ENCODE data around the gene TIMM44.
"Not testable (repeated sequence)": the region's sequence is repeated elsewhere in the genome, so short reads cannot be mapped to it uniquely, and the experiment has no call there.

Gene TIMM44

DNA sequence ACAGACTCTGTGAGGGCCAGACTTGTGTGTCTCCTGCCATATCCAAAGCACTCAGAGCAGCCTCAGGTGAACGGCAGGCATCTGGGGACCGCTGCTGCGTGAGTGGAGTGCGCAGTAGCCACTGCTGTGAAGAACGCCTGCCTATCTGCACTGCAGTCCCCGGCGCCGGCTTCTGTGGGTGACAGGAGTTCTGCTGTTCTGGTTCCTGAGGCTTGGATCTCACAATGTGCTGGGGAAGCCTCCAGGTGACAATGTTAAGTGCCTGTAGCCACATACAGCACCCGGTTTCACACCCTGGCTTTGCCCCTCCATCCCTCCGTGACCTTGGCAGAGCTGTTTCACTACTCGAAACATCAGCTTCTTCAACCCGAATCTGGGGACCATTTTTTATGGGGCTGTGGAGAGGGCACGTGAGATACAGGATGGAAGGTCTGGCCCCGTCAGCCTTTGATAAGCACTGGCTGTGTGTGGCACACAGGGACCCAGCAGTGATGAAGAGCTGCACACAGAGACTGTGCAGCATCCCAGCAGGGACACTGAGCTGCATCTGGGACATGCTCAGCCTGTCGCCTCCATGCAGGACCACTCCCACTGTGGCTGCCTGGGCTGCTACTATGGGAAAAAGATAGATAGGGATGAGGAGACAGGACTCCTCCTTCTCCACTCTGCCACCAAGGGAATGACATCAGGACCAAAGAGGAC, 33.7 kb upstream of the TIMM44 start:
- DNase-seq (ENCODE audit: low spot score): no peak
- no peak for FAIRE-seq

DNA sequence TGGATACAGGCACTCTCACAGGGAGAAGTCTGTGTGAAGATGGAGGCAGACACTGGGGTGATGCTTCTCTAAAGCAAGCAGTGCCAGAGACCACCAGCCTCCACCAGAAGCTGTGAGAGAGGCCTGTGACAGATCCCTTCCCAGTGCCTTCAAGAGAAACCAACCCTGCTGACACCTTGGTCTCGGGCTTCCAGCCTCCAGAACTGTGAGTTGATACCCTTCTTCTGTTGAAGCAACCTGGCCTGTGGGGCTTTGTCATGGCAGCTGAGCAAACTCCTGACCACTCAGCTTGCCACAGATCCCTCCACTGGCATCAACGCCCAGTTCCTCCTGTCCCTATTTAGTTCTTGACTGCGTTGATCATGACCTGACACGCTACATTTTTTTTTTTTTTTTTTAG, 33.0 kb upstream of the TIMM44 start:
- DNase-seq (ENCODE audit: low spot score): no peak
- FAIRE-seq: no peak

DNA sequence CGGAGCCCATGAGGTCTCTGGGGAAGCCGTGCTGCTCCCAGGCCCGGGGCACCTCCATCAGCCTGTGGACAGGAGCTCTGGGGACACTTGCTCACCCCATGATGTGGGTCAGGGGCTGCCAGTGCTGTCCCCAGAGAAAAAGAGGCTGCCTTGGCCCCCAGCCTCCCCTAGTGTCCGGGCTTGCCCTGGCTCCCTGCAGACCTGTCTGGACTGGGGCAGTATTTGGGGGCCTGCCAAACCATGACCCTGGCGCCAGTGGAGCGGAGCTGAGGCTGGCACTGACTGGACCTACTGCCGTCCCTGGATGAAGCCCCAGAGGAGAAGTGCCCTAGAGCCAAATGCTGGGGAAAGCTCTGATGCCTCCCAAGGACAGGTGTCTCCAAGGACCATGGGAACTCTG, 31.6 kb upstream of the TIMM44 start:
- DNase-seq (ENCODE audit: low spot score) (no peak), FAIRE-seq (no peak)

DNA sequence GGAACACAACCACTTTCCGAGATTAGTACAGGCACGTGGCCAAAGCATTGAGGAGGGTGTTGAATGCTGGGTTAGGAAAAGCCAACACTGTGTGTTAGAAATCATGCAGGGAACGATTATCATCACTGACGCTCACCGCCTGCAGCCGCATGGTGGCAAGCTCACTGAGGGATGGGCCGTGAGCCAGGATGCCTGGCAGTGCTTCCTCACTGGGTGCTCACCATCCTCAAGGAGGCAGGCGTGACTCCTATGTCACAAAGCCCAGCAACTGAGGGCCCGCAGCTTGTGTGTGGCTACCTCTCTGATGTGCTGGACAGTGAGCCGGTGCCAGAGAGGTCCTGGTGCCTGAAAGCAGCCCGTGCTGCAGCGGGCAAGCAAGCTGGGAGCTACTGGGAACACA, 30.4 kb upstream of the TIMM44 start:
- DNase-seq (ENCODE audit: low spot score) (no peak), FAIRE-seq (no peak)

- no peak for DNase-seq (ENCODE audit: low spot score)
- FAIRE-seq: no peak
Measured at GRCh38 chr19:7971553-7972520, 28.4 kb upstream of the TIMM44 start.

DNA sequence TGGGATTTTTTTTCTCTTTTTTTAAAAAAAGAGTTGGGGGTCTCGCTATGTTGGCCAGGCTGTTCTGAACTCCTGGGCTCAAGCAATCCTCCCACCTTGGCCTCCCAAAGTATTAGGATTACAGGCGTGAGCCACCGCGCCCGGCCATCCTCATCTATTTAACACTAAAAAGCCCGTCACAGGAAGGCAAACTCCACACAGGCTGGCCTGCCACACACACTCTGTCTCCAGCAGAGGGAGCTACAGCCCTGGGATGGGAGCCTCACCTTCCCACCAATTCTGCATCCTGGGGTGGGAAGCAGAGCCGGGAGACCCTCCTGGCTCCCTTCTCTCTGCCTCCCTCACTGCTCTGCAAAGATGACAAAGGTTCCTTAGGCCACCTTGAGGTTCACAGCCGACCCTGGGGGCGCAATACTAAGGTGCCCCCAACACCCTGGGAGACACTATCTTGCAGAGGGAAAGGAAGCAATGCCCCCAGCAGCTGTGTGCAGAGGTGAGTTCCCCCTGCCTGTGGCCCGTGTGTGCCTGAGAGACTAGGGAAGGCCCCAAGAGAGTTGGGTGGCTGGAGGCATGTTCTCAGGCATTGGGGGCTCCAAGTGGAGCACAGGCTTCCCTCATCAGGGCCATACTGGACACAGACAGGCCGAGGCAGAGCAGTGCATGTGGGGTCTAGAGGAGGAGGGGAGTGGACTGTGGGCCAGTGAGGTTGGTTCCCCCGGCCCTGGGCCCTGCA, 27.4 kb upstream of the TIMM44 start:
- FAIRE-seq (no peak), DNase-seq (ENCODE audit: low spot score) (peak; percentile 45)

GRCh38 chr19:7969555-7969939, 26.1 kb upstream of the TIMM44 start:
- no peak for DNase-seq (ENCODE audit: low spot score)
- no peak for FAIRE-seq

DNA sequence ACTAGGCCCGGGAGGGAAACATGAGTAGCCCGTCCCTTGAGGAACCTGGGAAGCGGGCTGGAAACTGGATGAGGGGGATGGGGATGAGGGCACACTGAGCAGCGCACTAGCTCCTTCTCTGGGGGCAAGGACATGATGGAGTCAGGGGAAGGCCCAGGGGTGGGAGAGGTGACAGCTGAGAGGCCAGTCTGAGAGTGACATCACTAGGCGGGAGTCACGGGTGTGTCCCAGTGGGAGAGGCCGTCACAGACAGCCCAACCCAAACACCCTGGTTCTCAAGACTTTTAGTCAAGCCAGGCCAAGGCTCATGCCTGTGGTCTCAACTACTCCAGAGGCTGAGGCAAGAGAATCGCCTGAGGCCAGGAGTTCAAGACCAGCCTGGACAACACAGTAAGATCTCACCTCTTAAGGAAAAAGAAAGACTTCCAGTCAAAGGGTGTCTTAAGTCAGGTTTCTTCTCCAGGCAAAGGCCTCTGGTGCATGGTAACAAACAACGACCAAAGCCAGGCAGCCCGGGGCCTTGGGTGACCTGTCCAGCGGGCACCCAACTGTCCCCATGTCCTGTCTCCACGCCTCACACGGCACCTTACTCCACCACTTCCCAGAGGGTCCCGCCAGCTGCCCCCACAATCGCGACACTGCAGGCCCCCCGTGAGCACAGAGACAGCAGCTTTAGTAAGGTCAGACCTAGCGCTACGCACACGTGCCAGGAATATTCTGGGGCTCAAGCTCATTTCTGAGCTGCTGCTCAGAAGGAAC, 25.5 kb upstream of the TIMM44 start:
- FAIRE-seq: no peak
- no peak for DNase-seq (ENCODE audit: low spot score)

GRCh38 chr19:7968008-7968795, 24.7 kb upstream of the TIMM44 start:
- DNase-seq (ENCODE audit: low spot score): no peak
- no peak for FAIRE-seq

DNA sequence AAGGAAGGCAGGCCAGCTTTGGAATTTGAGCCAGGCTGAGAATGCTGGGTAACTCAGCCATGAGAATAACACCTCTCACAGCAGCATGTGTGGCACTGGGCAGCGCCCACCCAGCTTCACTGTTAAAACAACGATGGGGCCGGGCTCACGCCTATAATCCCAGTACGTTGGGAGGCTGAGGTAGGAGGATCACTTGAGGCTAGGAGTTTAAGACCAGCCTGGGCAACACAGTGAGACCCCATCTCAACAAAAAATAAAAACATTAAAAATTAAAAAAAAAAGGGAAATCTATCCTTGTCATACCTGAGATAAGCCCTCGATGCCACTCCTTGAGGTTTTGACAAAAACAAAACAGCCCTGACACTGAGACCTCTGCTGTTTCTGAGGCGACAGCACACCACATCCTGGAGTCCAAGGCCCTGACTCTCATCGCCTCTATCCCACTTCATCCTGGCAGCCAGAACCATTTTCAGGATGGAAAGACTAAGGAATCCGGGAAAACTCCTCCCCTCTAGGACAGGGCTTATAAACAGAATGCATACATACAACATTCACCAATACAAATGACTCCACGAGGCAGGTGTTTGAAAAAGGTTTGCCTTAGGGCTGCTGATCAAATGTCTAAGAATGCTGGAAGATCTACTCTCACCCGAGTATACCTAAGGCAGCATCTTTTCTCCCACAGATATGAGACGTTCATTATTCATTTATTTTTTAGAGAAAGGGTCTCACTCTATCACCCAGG, 22.6 kb upstream of the TIMM44 start:
- FAIRE-seq (no peak), DNase-seq (ENCODE audit: low spot score) (no peak)

- no peak for FAIRE-seq
Measured at GRCh38 chr19:7965259-7965841, 21.9 kb upstream of the TIMM44 start.

DNA sequence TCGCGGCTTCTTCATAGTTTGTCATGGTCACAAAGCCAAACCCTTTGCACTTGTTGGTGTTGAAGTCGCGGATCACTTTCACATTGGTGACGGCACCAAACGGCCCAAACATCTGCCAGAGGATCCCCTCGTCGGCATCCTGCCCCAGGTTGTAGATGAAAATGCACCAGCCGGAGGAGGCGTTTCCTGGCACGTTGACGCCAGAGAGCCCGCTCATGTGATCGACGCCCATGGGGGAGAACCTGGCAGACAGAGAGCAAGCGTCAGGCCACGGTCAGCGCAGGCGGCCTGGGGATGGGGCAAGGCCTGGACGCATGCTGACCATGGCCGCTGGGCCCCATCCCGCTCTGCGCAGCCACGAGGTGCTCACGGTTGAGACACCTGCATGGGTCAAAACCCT, 20.1 kb upstream of the TIMM44 start:
- no peak for FAIRE-seq
- DNase-seq (ENCODE audit: low spot score): no peak

More at GRCh38 chr19:7965259-7965841, 21.9 kb upstream of the TIMM44 start:
- no peak for DNase-seq (ENCODE audit: low spot score)

- no peak for FAIRE-seq
- DNase-seq (ENCODE audit: low spot score): no peak
Measured at GRCh38 chr19:7962644-7963268, 19.3 kb upstream of the TIMM44 start.

DNA sequence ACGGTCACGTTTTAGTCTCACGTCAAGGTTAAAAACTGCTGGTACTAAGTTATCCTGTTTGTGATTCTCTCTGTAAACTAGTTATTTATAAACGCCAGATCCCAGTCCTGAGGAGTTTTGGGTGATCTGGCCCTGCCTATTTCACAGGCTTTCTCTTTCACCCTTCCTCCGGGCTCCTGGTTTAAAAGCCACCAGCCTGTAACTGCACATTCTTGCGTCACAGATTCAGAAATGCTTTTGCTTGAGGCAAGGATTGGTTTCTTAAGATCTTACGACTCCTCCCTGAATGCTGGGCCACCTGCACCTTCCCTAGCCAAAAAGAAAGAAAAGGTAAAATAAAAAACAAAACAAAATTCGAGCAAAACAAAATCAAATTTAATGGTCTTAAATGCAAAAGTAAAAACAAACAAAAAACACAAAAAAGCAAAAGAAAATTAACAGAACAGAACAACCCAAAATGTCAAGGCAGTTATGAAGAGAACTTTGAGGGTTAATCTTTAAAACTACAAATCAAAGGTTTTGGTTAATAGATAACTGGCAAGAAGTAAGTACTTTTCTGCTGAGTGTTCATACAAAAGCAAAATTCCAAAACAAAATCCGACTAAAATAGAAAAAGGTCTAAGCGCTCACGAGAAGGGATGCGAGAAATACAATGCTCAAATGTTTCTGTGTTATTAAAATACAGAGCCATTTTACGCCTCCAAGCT, 18.6 kb upstream of the TIMM44 start:
- FAIRE-seq: no peak
- no peak for DNase-seq (ENCODE audit: low spot score)

DNA sequence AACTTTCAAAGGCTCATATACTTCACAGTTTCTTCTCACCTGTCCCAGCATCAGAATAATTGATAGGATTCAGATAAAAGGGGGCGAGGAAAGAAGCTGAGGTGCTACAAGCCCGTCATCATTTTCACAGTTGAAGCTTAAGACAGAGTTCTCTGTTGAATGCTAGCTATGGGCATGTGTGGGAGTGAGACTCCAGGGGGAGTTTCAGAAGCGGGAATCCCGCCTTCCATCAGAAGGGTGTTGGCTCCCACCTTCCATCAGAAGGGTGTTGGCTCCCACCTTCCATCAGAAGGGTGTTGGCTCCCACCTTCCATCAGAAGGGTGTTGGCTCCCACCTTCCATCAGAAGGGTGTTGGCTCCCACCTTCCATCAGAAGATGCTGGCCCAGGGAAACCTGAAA, 17.6 kb upstream of the TIMM44 start:
- not testable (repeated sequence) for DNase-seq (ENCODE audit: low spot score)

GRCh38 chr19:7959211-7959610, 15.7 kb upstream of the TIMM44 start:
- DNase-seq (ENCODE audit: low spot score) (no peak), FAIRE-seq (no peak)

More for the DNA sequence above, 17.6 kb upstream of the TIMM44 start:
- not testable (repeated sequence) for FAIRE-seq

DNA sequence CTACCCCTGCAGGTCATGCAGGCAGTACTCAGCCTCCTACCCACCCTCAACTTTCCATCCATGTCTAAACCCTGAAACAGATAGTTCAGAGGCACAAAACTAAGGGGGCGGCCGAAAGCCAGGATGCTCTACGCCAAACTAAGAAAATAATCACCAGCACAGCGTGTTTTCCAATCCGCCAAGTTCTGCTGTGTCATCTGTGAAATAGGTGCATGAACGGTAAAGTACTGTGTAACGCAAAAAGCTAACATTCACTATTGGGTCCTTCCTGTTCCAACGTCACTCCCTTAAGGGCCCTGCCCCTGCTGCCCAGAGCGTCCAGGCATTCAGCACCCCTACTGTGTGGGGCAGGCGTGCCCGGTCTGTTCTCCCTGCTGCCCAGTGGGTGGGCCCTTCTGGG, 12.2 kb upstream of the TIMM44 start:
- FAIRE-seq (no peak), DNase-seq (ENCODE audit: low spot score) (no peak)

- DNase-seq (ENCODE audit: low spot score): no peak
- FAIRE-seq: no peak
Measured at GRCh38 chr19:7953576-7953975, 10.1 kb upstream of the TIMM44 start.

Measured in urothelium cell line (cell line).